Measurements from ENCODE around the gene CTNNBL1. TPM values are rescaled to one million over a fixed set of nuclear protein-coding genes. Genes with fewer than 3 reads are reported as not detected.

Gene CTNNBL1
- total RNA-seq, 1 donor from 2014 or later: 30.0 TPM

DNA sequence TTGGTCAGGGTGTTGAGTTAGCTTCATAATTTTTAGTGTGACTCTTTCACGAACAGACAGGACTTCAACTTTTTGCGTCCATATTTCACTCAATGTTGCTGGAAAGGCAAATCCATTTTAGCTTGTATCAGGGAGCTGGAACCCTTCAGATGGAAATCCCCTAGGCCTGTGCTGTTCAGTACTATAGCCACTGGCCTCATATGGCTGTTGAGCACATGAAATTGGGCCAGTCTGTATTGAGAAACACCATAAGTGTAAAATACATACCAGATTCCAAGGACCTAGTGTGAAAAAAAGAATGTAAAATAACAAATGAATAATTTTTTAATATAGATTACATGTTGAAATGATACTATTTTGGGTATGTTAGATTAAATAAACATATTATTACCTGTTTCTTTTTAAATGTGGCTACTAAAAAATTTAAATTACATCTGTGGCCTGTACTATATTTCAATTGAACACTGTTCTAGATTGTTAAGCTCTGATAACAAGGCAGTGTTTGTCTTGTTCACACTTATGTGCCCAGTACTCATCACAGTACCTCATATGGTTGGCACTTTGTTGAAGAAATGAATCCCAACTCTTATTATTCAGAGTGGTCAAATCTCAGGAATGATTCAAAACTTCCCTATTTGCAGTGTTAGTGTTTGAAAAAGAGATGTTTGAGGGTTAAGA is 34.3 kb downstream of the CTNNBL1 start:
- Histone ChIP-seq H3K4me3 (ENCODE audit: low read depth, low read length) (no peak overlapping the region), H3K27me3 (ENCODE audit: control insufficient read depth, insufficient read depth, low read length) (no peaks in the 10 kb centered on the region), H3K36me3 (ENCODE audit: control insufficient read depth, insufficient read depth, low read length) (no peaks in the 10 kb centered on the region)
- no peak for DNase-seq (ENCODE audit: low read depth)
- TF ChIP-seq, protein P1, sequence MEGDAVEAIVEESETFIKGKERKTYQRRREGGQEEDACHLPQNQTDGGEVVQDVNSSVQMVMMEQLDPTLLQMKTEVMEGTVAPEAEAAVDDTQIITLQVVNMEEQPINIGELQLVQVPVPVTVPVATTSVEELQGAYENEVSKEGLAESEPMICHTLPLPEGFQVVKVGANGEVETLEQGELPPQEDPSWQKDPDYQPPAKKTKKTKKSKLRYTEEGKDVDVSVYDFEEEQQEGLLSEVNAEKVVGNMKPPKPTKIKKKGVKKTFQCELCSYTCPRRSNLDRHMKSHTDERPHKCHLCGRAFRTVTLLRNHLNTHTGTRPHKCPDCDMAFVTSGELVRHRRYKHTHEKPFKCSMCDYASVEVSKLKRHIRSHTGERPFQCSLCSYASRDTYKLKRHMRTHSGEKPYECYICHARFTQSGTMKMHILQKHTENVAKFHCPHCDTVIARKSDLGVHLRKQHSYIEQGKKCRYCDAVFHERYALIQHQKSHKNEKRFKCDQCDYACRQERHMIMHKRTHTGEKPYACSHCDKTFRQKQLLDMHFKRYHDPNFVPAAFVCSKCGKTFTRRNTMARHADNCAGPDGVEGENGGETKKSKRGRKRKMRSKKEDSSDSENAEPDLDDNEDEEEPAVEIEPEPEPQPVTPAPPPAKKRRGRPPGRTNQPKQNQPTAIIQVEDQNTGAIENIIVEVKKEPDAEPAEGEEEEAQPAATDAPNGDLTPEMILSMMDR (IDR thresholded peaks at IDR 0.05; ENCODE audit: insufficient read depth, low read length, severe bottlenecking): no peak
- no peak for FAIRE-seq

DNA sequence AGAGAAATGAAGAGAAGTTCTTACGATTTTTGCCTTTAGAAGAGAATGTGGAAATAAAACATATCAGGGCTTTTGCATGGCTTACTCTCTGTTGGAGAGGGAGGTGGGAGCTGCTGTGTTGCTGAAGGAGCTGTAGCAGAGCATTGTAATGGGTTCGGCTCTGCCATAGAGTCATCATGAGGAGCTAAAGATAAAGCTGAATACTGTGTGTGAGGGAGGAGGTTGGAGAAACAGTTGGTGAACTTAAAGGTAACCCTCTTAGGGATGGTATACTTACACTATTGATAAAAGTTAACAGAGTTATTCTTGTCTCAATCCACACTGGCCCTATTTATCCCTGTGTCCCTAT is 34.8 kb downstream of the CTNNBL1 start:
- FAIRE-seq: no peak

DNA sequence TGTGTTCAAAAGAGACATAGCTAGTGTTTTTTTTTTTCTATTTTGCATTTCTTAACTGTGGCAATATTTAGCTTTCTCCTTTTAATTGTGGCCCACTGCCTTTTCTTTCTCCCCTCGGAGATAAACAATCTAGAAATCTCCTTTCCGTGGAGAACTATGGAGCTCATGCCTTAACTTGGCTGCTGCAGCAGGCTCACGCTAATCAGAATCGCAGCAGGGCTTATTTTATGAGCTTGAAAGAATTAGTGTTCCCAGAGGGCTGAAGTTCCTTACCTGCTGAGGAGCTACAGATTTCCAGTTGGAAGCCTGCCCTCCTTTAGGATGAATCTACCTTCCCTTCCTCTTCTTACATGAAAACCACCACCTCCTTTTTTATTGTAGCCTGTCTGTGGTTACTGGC is 35.6 kb downstream of the CTNNBL1 start:
- FAIRE-seq: no peak
- no peak for DNase-seq (ENCODE audit: low read depth)
- Histone ChIP-seq H3K36me3 (ENCODE audit: control insufficient read depth, insufficient read depth, low read length) (peaks cover 1% of the 10 kb centered on the region), H3K27me3 (ENCODE audit: control insufficient read depth, insufficient read depth, low read length) (no peaks in the 10 kb centered on the region), H3K4me3 (ENCODE audit: low read depth, low read length) (no peak overlapping the region)
- TF ChIP-seq, protein P1 (IDR thresholded peaks at IDR 0.05; ENCODE audit: insufficient read depth, low read length, severe bottlenecking): no peak

More for the DNA sequence above, 34.8 kb downstream of the CTNNBL1 start:
- DNase-seq (ENCODE audit: low read depth): no peak
- H3K4me3 ChIP-seq (ENCODE audit: low read depth, low read length): no peak overlapping the region
- H3K27me3 ChIP-seq (ENCODE audit: control insufficient read depth, insufficient read depth, low read length): no peaks in the 10 kb centered on the region
- H3K36me3 ChIP-seq (ENCODE audit: control insufficient read depth, insufficient read depth, low read length): no peaks in the 10 kb centered on the region
- TF ChIP-seq, protein P1 (IDR thresholded peaks at IDR 0.05; ENCODE audit: insufficient read depth, low read length, severe bottlenecking): no peak

DNA sequence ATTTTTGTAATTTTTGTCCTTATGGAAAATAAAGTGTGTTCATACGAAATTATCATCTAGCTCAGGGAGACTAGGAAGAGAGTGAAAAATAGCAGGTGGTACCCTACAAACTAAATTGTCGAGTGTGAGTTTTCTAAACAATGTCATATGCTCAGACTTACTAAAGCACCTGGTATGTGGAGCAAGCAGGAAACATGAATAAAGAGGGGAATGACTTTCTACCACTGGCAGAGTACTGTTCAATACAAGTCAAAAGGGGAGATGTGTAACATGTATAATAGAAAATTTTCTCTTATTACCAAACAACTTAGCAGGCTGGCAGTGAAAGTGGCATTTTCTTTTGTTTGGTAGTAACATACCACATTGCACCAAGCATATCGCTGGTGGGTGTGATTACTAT is 36.1 kb downstream of the CTNNBL1 start:
- Histone ChIP-seq H3K36me3 (ENCODE audit: control insufficient read depth, insufficient read depth, low read length) (peaks cover 1% of the 10 kb centered on the region), H3K27me3 (ENCODE audit: control insufficient read depth, insufficient read depth, low read length) (no peaks in the 10 kb centered on the region), H3K4me3 (ENCODE audit: low read depth, low read length) (no peak overlapping the region)
- DNase-seq (ENCODE audit: low read depth) (peak; percentile 27), FAIRE-seq (no peak)
- TF ChIP-seq, protein P1 (IDR thresholded peaks at IDR 0.05; ENCODE audit: insufficient read depth, low read length, severe bottlenecking): no peak

DNA sequence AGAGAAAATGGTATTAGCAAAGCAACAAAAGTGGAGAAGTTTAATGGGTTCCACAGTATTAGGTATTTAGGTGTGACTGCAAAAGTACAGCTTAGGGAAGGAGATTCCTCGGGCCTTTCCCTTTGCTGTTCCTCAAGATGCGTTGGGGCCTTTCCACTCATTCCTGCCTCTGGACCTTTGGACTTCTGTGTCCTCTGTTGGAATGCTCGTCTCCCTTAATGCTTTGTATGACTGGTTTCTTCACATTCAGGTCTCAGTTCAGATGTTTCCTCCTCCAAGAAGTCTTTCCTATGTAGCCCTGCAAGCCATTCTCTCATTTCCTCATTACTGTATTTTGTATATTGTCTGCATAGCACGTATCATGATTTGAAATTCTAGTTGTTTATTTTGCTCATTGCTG is 39.6 kb downstream of the CTNNBL1 start:
- FAIRE-seq: no peak

More for the DNA sequence above, 39.6 kb downstream of the CTNNBL1 start:
- Histone ChIP-seq H3K36me3 (ENCODE audit: control insufficient read depth, insufficient read depth, low read length) (peaks cover 1% of the 10 kb centered on the region), H3K27me3 (ENCODE audit: control insufficient read depth, insufficient read depth, low read length) (no peaks in the 10 kb centered on the region), H3K4me3 (ENCODE audit: low read depth, low read length) (no peak overlapping the region)
- DNase-seq (ENCODE audit: low read depth): no peak
- TF ChIP-seq, protein P1 (IDR thresholded peaks at IDR 0.05; ENCODE audit: insufficient read depth, low read length, severe bottlenecking): no peak

Measured in bronchial epithelial cell (primary cell).